ENCODE results near the gene MAPK7.

Gene MAPK7

DNA sequence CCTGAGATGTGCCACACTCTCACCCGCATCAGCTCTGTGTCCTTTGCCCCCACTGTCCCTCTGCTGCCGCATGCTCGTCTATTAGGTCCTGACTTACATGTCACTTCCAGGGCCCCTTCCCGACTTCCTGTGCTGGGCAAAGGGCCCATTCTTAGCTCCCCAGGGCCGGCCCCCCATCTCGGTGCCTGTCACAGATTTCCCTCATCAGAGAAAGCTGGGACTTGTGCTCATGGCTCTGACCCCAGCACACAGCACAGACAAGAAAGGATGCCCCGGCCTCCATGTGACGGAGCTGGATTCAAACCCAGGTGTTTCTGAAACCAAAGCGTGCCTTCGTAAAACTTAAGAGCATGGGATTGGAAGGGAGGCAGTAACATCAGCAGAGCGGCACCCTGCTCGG, 5.9 kb upstream of the MAPK7 start:
- no peak for TF ChIP-seq ZBTB17 (tag by site-specific recombination; IDR thresholded peaks at IDR 0.05)
- TF ChIP-seq ZNF830 (tag by site-specific recombination; IDR thresholded peaks at IDR 0.05; ENCODE audit: low read depth): no peak
- TF ChIP-seq, protein P1, sequence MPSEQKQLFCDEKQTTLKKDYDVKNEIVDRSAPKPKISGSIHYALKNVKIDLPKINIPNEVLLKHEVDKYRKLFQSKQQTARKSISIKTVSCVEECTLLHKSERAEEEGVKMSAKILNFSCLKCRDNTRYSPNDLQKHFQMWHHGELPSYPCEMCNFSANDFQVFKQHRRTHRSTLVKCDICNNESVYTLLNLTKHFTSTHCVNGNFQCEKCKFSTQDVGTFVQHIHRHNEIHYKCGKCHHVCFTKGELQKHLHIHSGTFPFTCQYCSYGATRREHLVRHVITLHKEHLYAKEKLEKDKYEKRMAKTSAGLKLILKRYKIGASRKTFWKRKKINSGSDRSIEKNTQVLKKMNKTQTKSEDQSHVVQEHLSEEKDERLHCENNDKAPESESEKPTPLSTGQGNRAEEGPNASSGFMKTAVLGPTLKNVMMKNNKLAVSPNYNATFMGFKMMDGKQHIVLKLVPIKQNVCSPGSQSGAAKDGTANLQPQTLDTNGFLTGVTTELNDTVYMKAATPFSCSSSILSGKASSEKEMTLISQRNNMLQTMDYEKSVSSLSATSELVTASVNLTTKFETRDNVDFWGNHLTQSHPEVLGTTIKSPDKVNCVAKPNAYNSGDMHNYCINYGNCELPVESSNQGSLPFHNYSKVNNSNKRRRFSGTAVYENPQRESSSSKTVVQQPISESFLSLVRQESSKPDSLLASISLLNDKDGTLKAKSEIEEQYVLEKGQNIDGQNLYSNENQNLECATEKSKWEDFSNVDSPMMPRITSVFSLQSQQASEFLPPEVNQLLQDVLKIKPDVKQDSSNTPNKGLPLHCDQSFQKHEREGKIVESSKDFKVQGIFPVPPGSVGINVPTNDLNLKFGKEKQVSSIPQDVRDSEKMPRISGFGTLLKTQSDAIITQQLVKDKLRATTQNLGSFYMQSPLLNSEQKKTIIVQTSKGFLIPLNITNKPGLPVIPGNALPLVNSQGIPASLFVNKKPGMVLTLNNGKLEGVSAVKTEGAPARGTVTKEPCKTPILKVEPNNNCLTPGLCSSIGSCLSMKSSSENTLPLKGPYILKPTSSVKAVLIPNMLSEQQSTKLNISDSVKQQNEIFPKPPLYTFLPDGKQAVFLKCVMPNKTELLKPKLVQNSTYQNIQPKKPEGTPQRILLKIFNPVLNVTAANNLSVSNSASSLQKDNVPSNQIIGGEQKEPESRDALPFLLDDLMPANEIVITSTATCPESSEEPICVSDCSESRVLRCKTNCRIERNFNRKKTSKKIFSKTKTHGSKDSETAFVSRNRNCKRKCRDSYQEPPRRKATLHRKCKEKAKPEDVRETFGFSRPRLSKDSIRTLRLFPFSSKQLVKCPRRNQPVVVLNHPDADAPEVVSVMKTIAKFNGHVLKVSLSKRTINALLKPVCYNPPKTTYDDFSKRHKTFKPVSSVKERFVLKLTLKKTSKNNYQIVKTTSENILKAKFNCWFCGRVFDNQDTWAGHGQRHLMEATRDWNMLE (tag by site-specific recombination; conservative IDR thresholded peaks at IDR 0.05; ENCODE audit: low read depth): no peak
- no peak for TF ChIP-seq ZNF670 (tag by site-specific recombination; IDR thresholded peaks at IDR 0.05; ENCODE audit: low read depth)
- no peak for TF ChIP-seq ZNF416 (tag by site-specific recombination; IDR thresholded peaks at IDR 0.05)
- no peak for TF ChIP-seq ZNF132 (tag by site-specific recombination; IDR thresholded peaks at IDR 0.05; ENCODE audit: borderline replicate concordance)
- POLR2A ChIA-PET: no interaction called here
- no peaks in the 10 kb centered on the region for H3K9me3 ChIP-seq (ENCODE audit: control insufficient read depth, insufficient read depth, low read depth, low read length)
- H3K36me3 ChIP-seq (ENCODE audit: control insufficient read depth in 2 of 2, insufficient read depth in 1 of 2, low read length in 2 of 2): no peaks in the 10 kb centered on the region; a peak in 1 of 3 replicates
- no peak overlapping the region for H3K27ac ChIP-seq (ENCODE audit: extremely low read depth, low read depth, low read length)
- H3K4me1 ChIP-seq (ENCODE audit: control insufficient read depth, insufficient read depth, low read length): peaks cover 2% of the 10 kb centered on the region; the same call in 1 of the 2 replicates
- CTCF ChIA-PET: interaction anchor here (1.1 to 1.4 kb wide), 2 partner anchors 10 to 50 kb away, joined by 3 to 6 read pairs; partner anchors contain the start of gene B9D1
- H3K4me3 ChIP-seq (ENCODE audit: low read depth, low read length): no peak overlapping the region

DNA sequence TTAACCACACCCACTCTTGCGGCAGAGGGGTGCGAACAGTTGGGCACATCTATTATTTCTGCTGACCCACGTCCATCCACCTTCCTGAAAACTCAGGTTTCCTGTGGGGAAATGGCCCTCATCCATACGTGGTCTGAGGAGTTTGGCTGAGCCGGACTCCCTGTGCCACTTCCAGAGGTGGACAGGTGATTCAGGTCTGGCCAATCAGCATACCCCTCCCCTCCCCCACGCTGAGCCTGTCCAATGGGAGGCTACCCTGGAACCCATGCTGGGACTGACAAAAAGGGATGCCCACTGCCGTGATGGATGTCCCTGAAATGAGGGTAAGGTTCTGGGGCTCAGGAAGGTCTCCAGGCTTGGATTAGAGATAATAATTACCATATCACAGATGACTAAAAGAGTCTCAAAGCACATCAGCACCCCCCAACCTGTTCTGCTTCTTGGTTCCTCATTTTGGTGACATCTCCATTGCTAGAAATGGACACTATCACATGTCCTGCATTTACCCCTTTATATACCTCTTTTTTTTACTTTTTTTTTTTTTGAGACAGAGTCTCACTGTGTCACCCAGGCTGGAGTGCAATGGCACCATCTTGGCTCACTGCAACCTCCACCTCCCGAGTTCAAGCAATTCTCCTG, 5.3 kb upstream of the MAPK7 start:
- Histone ChIP-seq H3K4me1 (ENCODE audit: control insufficient read depth, insufficient read depth, low read length) (peaks cover 2% of the 10 kb centered on the region; the same call in 1 of the 2 replicates), H3K4me3 (ENCODE audit: low read depth, low read length) (no peak overlapping the region), H3K9me3 (ENCODE audit: control insufficient read depth, insufficient read depth, low read depth, low read length) (no peaks in the 10 kb centered on the region), H3K36me3 (ENCODE audit: control insufficient read depth in 2 of 2, insufficient read depth in 1 of 2, low read length in 2 of 2) (no peaks in the 10 kb centered on the region; a peak in 1 of 3 replicates), H3K27ac (ENCODE audit: extremely low read depth, low read depth, low read length) (no peak overlapping the region)
- TF ChIP-seq ZNF133 (tag by site-specific recombination; IDR thresholded peaks at IDR 0.05) (no peak), ZBTB17 (tag by site-specific recombination; IDR thresholded peaks at IDR 0.05) (no peak), MEIS1 (CRISPR knock-in tag; IDR thresholded peaks at IDR 0.05; ENCODE audit: borderline replicate concordance) (no peak), ZNF16 (tag by site-specific recombination; IDR thresholded peaks at IDR 0.05; ENCODE audit: low read depth) (no peak), ZNF404 (tag by site-specific recombination; IDR thresholded peaks at IDR 0.05) (no peak), ZNF423 (tag by site-specific recombination; IDR thresholded peaks at IDR 0.05) (no peak), ZNF175 (tag by site-specific recombination; IDR thresholded peaks at IDR 0.05) (no peak), ZNF174 (tag by site-specific recombination; IDR thresholded peaks at IDR 0.05) (no peak), ZNF610 (tag by site-specific recombination; IDR thresholded peaks at IDR 0.05; ENCODE audit: borderline replicate concordance) (no peak), ZNF391 (tag by site-specific recombination; IDR thresholded peaks at IDR 0.05; ENCODE audit: borderline replicate concordance, low read depth) (no peak), FEZF1 (tag by site-specific recombination; IDR thresholded peaks at IDR 0.05) (no peak)
- TF ChIP-seq, protein P2, sequence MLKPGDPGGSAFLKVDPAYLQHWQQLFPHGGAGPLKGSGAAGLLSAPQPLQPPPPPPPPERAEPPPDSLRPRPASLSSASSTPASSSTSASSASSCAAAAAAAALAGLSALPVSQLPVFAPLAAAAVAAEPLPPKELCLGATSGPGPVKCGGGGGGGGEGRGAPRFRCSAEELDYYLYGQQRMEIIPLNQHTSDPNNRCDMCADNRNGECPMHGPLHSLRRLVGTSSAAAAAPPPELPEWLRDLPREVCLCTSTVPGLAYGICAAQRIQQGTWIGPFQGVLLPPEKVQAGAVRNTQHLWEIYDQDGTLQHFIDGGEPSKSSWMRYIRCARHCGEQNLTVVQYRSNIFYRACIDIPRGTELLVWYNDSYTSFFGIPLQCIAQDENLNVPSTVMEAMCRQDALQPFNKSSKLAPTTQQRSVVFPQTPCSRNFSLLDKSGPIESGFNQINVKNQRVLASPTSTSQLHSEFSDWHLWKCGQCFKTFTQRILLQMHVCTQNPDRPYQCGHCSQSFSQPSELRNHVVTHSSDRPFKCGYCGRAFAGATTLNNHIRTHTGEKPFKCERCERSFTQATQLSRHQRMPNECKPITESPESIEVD (tag by site-specific recombination; IDR thresholded peaks at IDR 0.05): no peak
- TF ChIP-seq, protein P3, sequence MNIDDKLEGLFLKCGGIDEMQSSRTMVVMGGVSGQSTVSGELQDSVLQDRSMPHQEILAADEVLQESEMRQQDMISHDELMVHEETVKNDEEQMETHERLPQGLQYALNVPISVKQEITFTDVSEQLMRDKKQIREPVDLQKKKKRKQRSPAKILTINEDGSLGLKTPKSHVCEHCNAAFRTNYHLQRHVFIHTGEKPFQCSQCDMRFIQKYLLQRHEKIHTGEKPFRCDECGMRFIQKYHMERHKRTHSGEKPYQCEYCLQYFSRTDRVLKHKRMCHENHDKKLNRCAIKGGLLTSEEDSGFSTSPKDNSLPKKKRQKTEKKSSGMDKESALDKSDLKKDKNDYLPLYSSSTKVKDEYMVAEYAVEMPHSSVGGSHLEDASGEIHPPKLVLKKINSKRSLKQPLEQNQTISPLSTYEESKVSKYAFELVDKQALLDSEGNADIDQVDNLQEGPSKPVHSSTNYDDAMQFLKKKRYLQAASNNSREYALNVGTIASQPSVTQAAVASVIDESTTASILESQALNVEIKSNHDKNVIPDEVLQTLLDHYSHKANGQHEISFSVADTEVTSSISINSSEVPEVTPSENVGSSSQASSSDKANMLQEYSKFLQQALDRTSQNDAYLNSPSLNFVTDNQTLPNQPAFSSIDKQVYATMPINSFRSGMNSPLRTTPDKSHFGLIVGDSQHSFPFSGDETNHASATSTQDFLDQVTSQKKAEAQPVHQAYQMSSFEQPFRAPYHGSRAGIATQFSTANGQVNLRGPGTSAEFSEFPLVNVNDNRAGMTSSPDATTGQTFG (tag by site-specific recombination; IDR thresholded peaks at IDR 0.05; ENCODE audit: borderline replicate concordance): no peak
- TF ChIP-seq, protein P4, sequence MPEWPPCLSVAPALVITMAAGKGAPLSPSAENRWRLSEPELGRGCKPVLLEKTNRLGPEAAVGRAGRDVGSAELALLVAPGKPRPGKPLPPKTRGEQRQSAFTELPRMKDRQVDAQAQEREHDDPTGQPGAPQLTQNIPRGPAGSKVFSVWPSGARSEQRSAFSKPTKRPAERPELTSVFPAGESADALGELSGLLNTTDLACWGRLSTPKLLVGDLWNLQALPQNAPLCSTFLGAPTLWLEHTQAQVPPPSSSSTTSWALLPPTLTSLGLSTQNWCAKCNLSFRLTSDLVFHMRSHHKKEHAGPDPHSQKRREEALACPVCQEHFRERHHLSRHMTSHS (tag by site-specific recombination; IDR thresholded peaks at IDR 0.05): no peak
- TF ChIP-seq, protein P5, sequence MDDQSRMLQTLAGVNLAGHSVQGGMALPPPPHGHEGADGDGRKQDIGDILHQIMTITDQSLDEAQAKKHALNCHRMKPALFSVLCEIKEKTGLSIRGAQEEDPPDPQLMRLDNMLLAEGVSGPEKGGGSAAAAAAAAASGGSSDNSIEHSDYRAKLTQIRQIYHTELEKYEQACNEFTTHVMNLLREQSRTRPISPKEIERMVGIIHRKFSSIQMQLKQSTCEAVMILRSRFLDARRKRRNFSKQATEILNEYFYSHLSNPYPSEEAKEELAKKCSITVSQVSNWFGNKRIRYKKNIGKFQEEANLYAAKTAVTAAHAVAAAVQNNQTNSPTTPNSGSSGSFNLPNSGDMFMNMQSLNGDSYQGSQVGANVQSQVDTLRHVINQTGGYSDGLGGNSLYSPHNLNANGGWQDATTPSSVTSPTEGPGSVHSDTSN (CRISPR knock-in tag; IDR thresholded peaks at IDR 0.05): no peak
- ChIA-PET CTCF (interaction anchor here (1.1 to 2.7 kb wide), 4 partner anchors 10 to 77 kb away, joined by 3 to 20 read pairs (median 5); partner anchors contain the start of gene B9D1), POLR2A (no interaction called here)
